HepG2 (cell line): ENCODE measurements around the gene GLYR1. TPM values are rescaled to one million over a fixed set of nuclear protein-coding genes. Genes with fewer than 3 reads are reported as not detected.

Experiments
- ATAC-seq: fragments of 200-7000 bp; cut with Tn5 transposase; 3 replicates; pipeline ENCODE4 v1.9.1; 2020; ENCODE audit warnings: mild to moderate bottlenecking, moderate library complexity
- BruUV-seq: library from RNA; stranded (reverse); fragments of 400-500 nt; replicated peaks from 2 replicates; lab custom pipeline; 2021; lab: Mats Ljungman, UMichigan
- CTCF ChIA-PET: fragments of 300-600 bp; formaldehyde crosslinking; extraction: SDS; loops from one replicate; lab custom pipeline; 2021; ENCODE audit warnings: low total read pairs, inconsistent platforms, low intra/inter-chr PET ratio; lab: Yijun Ruan, JAX
- POLR2A ChIA-PET: fragments of 350-600 bp; sonication (Branson Sonifier 250); formaldehyde crosslinking; loops from one replicate; lab custom pipeline; 2020; ENCODE audit warnings: antibody characterized with exemption, inconsistent platforms; lab: Yijun Ruan, JAX
- DNase-seq: peaks from one replicate; pipeline ENCODE4 v3.0.0-alpha.2; 2015; ENCODE audit warnings: low spot score
- FAIRE-seq: peaks from 3 replicates; lab custom pipeline; 2011; peaks lifted over from hg19 to GRCh38; lab: Jason Lieb, UNC
- H2AFZ ChIP-seq: one replicate; pipeline ENCODE4 v1.6.1; 2011; ENCODE audit warnings: low read length, inconsistent platforms
- H3K27ac ChIP-seq: fragments of 300-600 bp; 3 replicates; pipeline ENCODE4 v1.8.0; 2011; ENCODE audit warnings: mixed run types, mild to moderate bottlenecking, mixed read lengths, low read length, inconsistent platforms; ENCODE audit not compliant: insufficient read depth; ENCODE audit errors: extremely low read length
- H3K27me3 ChIP-seq, 2 experiments: fragments of 200-600 bp in 1 of 2; 2 replicates in 1 of 2; 3 replicates in 1 of 2; pipeline versions ENCODE4 v1.6.0 to v1.8.0; 2011; ENCODE audit warnings: low read length in 2 of 2, mild to moderate bottlenecking in 2 of 2, moderate library complexity in 2 of 2, inconsistent platforms in 1 of 2; ENCODE audit not compliant: insufficient read depth in 2 of 2, control insufficient read depth in 1 of 2
- H3K36me3 ChIP-seq, 2 experiments: fragments of 200-600 bp in 1 of 2; replicated peaks in 1 of 2; 2 replicates in 1 of 2; 3 replicates in 1 of 2; pipeline versions ENCODE4 v1.5.1 to v1.8.0; 2011; ENCODE audit warnings: low read length in 2 of 2, inconsistent platforms in 1 of 2; ENCODE audit not compliant: insufficient read depth in 2 of 2, control insufficient read depth in 1 of 2
- H3K4me1 ChIP-seq: 2 replicates; pipeline ENCODE4 v1.5.1; 2012; ENCODE audit warnings: low read length, inconsistent platforms; ENCODE audit not compliant: insufficient read depth
- H3K4me2 ChIP-seq: 2 replicates; pipeline ENCODE4 v1.6.0; 2011; ENCODE audit warnings: low read depth, low read length, inconsistent platforms
- H3K4me3 ChIP-seq, 3 experiments: fragments of 200-600 bp in 1 of 3; sonication (generic), shearing (Covaris generic) in 1 of 3; replicated peaks in 1 of 3; 2 replicates each; pipeline ENCODE4 v1.5.1; 2011 to 2016; ENCODE audit warnings: low read length in 3 of 3, inconsistent platforms in 2 of 3, low read depth in 2 of 3, mild to moderate bottlenecking in 2 of 3, control low read depth in 1 of 3, mixed read lengths in 1 of 3; ENCODE audit not compliant: insufficient read depth in 1 of 3
- H3K79me2 ChIP-seq: one replicate; pipeline ENCODE4 v1.6.1; 2011; ENCODE audit warnings: low read length, inconsistent platforms; ENCODE audit not compliant: insufficient read depth
- H3K9ac ChIP-seq: 2 replicates; pipeline ENCODE4 v1.6.0; 2011; ENCODE audit warnings: mild to moderate bottlenecking, low read depth, low read length, inconsistent platforms; ENCODE audit not compliant: insufficient read depth
- H3K9me3 ChIP-seq: 2 replicates; pipeline ENCODE4 v1.5.1; 2012; ENCODE audit warnings: mild to moderate bottlenecking, low read length
- H4K20me1 ChIP-seq: 2 replicates; pipeline ENCODE4 v1.6.0; 2011; ENCODE audit warnings: inconsistent platforms, mild to moderate bottlenecking, low read length, moderate library complexity; ENCODE audit not compliant: insufficient read depth
- SAFB2 ChIP-seq: sonication (generic); formaldehyde crosslinking; IDR thresholded peaks from 2 replicates; pipeline ENCODE4 v1.5.1; 2020; ENCODE audit warnings: missing genetic modification reagents, low read depth, mild to moderate bottlenecking, borderline replicate concordance
- ZNF121 ChIP-seq: sonication (generic); formaldehyde crosslinking; IDR thresholded peaks from 2 replicates; pipeline ENCODE4 v1.5.0; 2020; ENCODE audit warnings: mild to moderate bottlenecking, missing genetic modification reagents
- WGBS: methylation state at CpG from one replicate; pipeline ENCODE4 v1.1.6; 2017; ENCODE audit warnings: low lambda C conversion rate; 5-methylcytosine and 5-hydroxymethylcytosine counted together
- in situ Hi-C: cut with HindIII; loops from 2 replicates; pipeline ENCODE4 v1.10.0; 2017; ENCODE audit warnings: low pct_unique_long_range_greater_than_20kb; ENCODE audit not compliant: extremely low pct_ligation_motif_present
- intact Hi-C: fragments of 100-400 bp; cut with micrococcal nuclease; formaldehyde crosslinking; loops from one replicate; pipeline ENCODE4 v1.10.0; 2022; ENCODE audit not compliant: unreplicated experiment
- polyA plus RNA-seq, 8 experiments: library from polyadenylated mRNA; depleted of rRNA in 3 of 8; stranded (reverse) in 7 of 8; unstranded in 1 of 8; fragments of >200 nt; fragmentation: Illumina TruSeq in 4 of 8; extraction: Trizol in 4 of 8; gene quantifications; 2 replicates each; pipeline versions ENCODE4 v1.2.1 to v1.2.3, GENCODE V29; 2011 to 2016; ENCODE audit warnings: low read depth in 4 of 8, missing spikeins in 1 of 8, mixed read lengths in 1 of 8; ENCODE audit not compliant: insufficient read depth in 1 of 8
- total RNA-seq, 5 experiments: library from RNA; depleted of rRNA; stranded (reverse); fragments of >200 nt; fragmentation: Illumina TruSeq; extraction: Trizol; gene quantifications; 2 replicates each; pipeline ENCODE4 v1.2.3, GENCODE V29; 2016; ENCODE audit warnings: low read depth in 1 of 5
- TF ChIP-seq, protein P1 (sequence below): sonication (generic); formaldehyde crosslinking; IDR thresholded peaks from 2 replicates; pipeline ENCODE4 v1.4.0; 2020; ENCODE audit warnings: missing genetic modification reagents
- TF ChIP-seq, protein P2 (sequence below): sonication (generic); formaldehyde crosslinking; IDR thresholded peaks from 2 replicates; pipeline ENCODE4 v1.5.0; 2020; ENCODE audit warnings: mild to moderate bottlenecking, missing genetic modification reagents, moderate library complexity

GLYR1 gene
- total and polyA plus RNA-seq, 2 of the 13 experiments (the other 11 are each of a cell fraction or from before 2014, with no cell fraction given) = 28.3 to 48.7 TPM

DNA sequence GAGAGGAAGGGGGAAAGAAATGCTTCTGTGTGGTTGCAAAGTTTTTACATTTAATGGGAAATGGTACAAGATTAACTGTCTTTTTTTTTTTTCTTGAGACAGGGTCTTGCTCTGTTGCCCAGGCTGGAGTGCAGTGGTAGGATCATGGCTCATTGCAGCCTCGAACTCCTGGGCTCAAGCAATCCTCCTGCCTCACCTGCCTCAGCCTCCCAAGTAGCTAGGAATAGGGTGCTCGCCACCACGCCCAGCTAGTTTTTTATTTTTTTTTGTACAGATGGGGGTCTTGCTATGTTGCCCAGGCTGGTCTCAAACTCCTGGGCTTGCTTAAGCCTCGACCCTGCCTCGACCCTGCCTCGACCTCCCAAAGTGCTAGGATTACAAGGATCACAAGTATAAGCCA lies 40.8 kb downstream of the GLYR1 start:
- no peak overlapping the region for H3K27ac ChIP-seq
- DNase-seq = no peak
- H3K9me3 ChIP-seq = no peaks in the 10 kb centered on the region
- intact Hi-C loops (no loop called here), in situ Hi-C loops (no loop called here)
- H3K79me2 ChIP-seq = no peaks in the 10 kb centered on the region
- H3K27me3 ChIP-seq = no peaks in the 10 kb centered on the region
- whole genome bisulfite sequencing = 96% methylated on average over 6 of the region's 6 CpGs
- H3K36me3 ChIP-seq = peaks cover 3 to 41% of the 10 kb centered on the region in 2 experiments; a peak in 4 of 5 replicates
- H4K20me1 ChIP-seq = no peaks in the 10 kb centered on the region
- peaks cover 8% of the 10 kb centered on the region for H3K4me1 ChIP-seq
- BruUV-seq = no TSS peak
- CTCF ChIA-PET = no interaction called here
- H3K4me3 ChIP-seq = no peak overlapping the region
- no peak overlapping the region for H3K9ac ChIP-seq
- TF ChIP-seq SAFB2 (CRISPR knock-in tag) (no peak), ZNF121 (peak; percentile 74)
- no peak for ATAC-seq
- H3K4me2 ChIP-seq = no peak overlapping the region
- no peak for FAIRE-seq
- no peak overlapping the region for H2AFZ ChIP-seq
- POLR2A ChIA-PET = no interaction called here

DNA sequence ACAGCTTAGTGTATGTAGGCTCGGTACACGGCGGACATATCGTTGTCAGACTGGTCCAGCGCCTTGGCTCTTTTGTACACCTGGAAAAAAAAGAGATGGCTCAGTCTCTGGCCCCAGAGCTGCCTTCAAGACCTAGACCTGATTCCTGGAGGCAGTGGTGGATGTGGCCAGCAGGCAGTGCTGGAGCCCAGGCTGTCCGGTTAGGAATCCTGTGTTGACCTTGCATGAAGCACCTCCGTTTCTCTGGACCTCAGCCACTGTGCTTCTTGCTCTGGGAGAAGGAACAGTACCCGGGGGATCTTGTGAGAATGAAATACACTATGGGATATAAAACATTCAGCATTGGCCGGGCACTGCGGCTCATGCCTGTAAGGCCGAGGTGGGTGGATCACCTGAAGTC lies 41.9 kb downstream of the GLYR1 start:
- no peak overlapping the region for H3K4me2 ChIP-seq
- ATAC-seq = no peak
- POLR2A ChIA-PET = no interaction called here
- no peaks in the 10 kb centered on the region for H3K9me3 ChIP-seq
- CTCF ChIA-PET = no interaction called here
- no peaks in the 10 kb centered on the region for H4K20me1 ChIP-seq
- BruUV-seq = no TSS peak
- FAIRE-seq = no peak
- no peaks in the 10 kb centered on the region for H3K27me3 ChIP-seq
- in situ Hi-C loops (no loop called here), intact Hi-C loops (no loop called here)
- no peaks in the 10 kb centered on the region for H3K79me2 ChIP-seq
- H3K4me1 ChIP-seq = peaks cover 19% of the 10 kb centered on the region
- DNase-seq = no peak
- H2AFZ ChIP-seq = no peak overlapping the region
- WGBS = 97% methylated on average over 10 of the region's 11 CpGs
- no peak overlapping the region for H3K4me3 ChIP-seq
- H3K36me3 ChIP-seq = peaks cover 1 to 36% of the 10 kb centered on the region in 2 experiments; a peak in 3 of 5 replicates
- H3K27ac ChIP-seq = no peak overlapping the region
- no peak overlapping the region for H3K9ac ChIP-seq
- TF ChIP-seq, protein P1, sequence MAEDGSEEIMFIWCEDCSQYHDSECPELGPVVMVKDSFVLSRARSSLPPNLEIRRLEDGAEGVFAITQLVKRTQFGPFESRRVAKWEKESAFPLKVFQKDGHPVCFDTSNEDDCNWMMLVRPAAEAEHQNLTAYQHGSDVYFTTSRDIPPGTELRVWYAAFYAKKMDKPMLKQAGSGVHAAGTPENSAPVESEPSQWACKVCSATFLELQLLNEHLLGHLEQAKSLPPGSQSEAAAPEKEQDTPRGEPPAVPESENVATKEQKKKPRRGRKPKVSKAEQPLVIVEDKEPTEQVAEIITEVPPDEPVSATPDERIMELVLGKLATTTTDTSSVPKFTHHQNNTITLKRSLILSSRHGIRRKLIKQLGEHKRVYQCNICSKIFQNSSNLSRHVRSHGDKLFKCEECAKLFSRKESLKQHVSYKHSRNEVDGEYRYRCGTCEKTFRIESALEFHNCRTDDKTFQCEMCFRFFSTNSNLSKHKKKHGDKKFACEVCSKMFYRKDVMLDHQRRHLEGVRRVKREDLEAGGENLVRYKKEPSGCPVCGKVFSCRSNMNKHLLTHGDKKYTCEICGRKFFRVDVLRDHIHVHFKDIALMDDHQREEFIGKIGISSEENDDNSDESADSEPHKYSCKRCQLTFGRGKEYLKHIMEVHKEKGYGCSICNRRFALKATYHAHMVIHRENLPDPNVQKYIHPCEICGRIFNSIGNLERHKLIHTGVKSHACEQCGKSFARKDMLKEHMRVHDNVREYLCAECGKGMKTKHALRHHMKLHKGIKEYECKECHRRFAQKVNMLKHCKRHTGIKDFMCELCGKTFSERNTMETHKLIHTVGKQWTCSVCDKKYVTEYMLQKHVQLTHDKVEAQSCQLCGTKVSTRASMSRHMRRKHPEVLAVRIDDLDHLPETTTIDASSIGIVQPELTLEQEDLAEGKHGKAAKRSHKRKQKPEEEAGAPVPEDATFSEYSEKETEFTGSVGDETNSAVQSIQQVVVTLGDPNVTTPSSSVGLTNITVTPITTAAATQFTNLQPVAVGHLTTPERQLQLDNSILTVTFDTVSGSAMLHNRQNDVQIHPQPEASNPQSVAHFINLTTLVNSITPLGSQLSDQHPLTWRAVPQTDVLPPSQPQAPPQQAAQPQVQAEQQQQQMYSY (CRISPR knock-in tag) = no peak
- TF ChIP-seq, protein P2, sequence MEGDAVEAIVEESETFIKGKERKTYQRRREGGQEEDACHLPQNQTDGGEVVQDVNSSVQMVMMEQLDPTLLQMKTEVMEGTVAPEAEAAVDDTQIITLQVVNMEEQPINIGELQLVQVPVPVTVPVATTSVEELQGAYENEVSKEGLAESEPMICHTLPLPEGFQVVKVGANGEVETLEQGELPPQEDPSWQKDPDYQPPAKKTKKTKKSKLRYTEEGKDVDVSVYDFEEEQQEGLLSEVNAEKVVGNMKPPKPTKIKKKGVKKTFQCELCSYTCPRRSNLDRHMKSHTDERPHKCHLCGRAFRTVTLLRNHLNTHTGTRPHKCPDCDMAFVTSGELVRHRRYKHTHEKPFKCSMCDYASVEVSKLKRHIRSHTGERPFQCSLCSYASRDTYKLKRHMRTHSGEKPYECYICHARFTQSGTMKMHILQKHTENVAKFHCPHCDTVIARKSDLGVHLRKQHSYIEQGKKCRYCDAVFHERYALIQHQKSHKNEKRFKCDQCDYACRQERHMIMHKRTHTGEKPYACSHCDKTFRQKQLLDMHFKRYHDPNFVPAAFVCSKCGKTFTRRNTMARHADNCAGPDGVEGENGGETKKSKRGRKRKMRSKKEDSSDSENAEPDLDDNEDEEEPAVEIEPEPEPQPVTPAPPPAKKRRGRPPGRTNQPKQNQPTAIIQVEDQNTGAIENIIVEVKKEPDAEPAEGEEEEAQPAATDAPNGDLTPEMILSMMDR (CRISPR knock-in tag) = 0 out of 2 replicates have a peak, but pooled peaks have one; percentile 10
